GM19035 (cell line): ENCODE measurements around the gene TNP2.

ENCODE experiments used
- ATAC-seq: cut with Tn5 transposase; IDR thresholded peaks from one replicate; pipeline ENCODE4 v1.9.1; 2021; ENCODE audit not compliant: unreplicated experiment

TNP2 gene

GRCh38 chr16:11277607-11278337 lies 8.6 kb upstream of the TNP2 start:
- no peak for ATAC-seq

GRCh38 chr16:11276896-11277593 lies 7.9 kb upstream of the TNP2 start:
- ATAC-seq = no peak

GRCh38 chr16:11276143-11276895 lies 7.2 kb upstream of the TNP2 start, which contains the start of gene PRM2:
TSS of gene PRM2 (minus strand) at chr16:11276480. CDS start at chr16:11276370, 110 bp downstream.
- no peak for ATAC-seq

DNA sequence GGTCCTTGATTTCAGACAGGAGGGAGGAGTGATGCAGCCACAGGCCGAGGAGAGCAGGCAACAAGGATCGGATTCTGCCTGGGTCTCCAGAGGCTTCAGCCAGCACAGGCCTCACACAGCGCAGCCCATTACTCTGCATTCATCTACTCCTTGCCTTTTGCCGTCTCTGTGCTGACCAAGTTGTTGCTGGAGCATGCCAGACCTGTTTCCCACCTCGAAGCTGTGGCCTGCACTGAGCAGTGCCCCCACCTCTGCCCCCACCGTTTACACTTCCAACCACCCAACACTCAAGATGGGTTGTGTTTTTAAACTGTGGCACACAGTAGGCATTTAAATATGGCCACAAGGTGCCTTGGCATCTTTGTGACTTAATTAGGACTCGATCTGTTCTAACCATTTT lies 5.8 kb upstream of the TNP2 start:
- no peak for ATAC-seq

DNA sequence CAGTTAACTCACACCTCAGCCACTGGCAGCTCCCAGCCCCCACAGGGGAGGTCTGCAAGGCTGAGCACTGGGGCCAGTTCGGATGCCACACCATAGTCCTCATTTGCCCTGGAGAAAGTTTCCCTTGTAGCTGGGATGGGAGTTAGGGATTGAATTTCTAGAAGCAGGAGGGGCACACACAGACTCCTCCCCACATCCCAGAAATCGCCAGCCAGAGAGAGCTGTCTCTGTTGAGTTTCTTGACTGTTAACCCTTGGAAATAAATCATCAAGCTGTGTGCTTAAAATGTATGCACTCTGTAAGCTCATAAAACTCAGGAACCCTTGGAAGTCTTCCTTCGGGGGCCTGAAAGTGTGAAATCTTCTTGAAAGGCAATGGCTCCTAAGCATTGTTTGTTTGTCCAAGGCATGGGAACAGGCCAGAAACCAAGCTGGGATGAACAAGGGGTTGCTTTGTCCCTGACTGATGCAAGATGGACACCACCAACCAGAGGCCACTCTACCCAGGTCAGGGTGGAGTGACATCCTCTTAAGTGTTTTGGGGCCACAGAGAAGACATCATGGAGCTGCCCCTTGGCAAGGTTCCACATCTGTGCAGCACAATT lies 4.7 kb upstream of the TNP2 start:
- ATAC-seq = no peak

GRCh38 chr16:11272921-11273720 lies 4.0 kb upstream of the TNP2 start, which contains the start of gene PRM3:
TSS of gene PRM3 (minus strand) at chr16:11273629. CDS start at chr16:11273595, 34 bp downstream.
- no peak for ATAC-seq

GRCh38 chr16:11272484-11272883 lies 3.4 kb upstream of the TNP2 start:
- no peak for ATAC-seq

DNA sequence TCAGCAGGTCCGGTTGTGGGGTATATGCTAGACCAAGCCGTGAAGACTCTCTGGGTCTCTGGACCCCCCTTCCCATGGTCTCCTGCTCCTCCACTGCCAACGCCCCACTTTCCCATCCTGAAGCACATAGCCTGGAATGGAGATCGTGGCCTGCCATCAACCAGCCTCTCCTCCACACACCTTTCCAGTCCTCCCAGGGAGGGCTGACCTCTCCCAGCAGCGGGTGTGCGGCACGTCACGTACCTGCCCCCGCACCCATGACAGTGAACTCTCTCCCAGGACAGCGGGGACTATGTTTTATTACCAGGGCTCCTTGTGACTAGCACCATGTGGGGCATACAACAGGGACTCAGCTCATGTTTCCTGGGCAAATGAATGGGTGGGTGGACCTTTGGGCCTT lies 2.5 kb upstream of the TNP2 start:
- no peak for ATAC-seq

- no peak for ATAC-seq
Observed at GRCh38 chr16:11270602-11271162, 1.6 kb upstream of the TNP2 start.

DNA sequence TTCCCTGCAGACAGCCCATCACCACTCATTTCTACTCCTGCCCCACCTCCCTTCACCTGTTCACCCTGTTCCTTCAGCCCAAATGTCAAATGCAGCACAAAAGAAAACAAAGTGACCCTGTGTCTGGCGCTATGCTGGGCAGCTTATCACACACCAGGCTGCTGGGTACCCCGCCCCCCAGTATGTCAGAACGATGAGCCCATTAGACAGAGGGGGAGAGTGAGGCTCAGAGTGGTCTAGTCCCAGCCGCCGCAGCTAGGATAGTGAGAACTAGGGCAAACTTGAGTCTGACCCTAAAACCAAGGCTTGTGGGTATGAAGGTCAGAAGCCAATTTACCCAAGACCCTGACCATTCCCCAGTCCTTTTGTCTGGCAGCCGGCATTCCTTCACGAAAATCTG lies 4.0 kb downstream of the TNP2 start:
- no peak for ATAC-seq

DNA sequence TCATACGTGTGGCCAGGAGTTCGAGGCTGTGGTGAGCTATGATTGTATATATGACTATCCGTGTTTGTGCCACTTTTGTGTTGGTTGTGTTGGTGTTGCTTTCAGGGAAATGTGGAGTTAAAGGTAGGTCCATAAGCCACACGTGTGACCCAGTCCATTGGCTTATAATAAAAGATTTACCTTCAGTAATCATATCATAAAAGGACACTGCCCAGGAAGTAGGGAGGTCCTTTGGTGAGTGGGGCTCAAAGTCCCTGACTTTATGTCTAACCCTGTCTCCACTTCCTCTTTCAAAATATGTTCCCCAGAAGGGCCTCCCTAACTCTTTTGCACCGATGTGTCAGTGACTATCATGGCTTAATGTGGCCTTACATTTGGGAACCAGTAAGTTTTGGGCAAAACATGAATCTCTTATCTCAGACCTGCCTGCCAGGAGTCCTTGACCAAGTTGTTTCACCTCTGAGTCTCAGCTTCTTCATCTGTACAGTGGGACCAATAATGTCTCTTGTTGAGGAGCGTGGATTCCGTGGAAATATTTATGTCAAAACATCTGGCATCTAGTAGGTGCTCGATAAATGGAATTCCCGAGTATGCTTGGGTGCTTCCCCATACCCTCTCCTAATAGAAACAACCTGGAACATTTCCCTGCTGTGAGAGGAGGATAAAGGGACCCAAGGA lies 4.8 kb downstream of the TNP2 start:
- ATAC-seq = no peak

GRCh38 chr16:11263737-11264136 lies 5.4 kb downstream of the TNP2 start:
- ATAC-seq = no peak

- no peak for ATAC-seq
Observed at GRCh38 chr16:11262915-11263314, 6.2 kb downstream of the TNP2 start.

- no peak for ATAC-seq
Observed at GRCh38 chr16:11260596-11260966, 8.5 kb downstream of the TNP2 start.

DNA sequence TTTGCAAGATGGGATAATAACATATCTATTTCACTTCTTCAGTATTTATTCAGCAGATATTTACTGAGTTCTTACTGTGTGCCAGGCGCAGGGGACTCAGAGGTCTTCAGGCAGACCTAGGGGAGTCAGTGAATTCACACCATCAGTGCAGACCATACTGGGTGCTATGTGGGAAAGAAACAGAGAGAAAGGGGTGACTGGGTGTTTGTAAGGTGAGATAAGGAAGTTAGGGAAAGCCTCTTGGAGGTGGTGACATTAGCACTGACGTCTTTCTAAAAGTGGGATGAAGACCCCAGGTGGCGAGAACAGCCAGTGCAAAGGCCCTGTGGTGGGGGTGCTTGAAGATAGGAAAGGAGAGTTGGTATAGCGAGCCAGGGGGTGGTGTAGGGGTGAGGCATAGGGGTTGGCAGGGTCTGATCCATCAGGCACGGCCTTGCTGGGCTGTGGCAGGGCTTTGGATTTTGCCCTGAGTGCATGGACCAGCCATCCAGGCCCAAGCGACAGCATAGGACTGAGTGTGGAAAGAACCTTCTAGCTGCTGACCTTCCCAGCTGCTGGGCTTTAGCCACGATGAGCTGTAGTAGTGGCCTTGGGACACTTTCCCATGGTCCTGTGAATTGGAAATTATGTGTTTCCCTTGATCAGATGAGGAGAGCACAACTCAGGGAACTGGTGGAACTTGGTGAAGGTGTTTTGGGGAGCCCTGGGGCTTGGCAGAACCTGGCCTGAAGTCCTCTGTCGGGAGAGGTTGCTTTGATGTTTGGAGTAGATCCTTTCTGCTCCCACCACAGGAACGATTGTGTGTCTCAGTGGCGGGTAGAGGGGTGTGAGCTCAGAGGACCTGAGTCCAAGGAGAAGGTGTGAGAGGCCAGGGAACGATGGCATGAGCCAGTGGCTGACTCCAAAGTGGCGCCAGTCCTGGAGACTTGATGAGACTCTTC lies 9.2 kb downstream of the TNP2 start:
- no peak for ATAC-seq

DNA sequence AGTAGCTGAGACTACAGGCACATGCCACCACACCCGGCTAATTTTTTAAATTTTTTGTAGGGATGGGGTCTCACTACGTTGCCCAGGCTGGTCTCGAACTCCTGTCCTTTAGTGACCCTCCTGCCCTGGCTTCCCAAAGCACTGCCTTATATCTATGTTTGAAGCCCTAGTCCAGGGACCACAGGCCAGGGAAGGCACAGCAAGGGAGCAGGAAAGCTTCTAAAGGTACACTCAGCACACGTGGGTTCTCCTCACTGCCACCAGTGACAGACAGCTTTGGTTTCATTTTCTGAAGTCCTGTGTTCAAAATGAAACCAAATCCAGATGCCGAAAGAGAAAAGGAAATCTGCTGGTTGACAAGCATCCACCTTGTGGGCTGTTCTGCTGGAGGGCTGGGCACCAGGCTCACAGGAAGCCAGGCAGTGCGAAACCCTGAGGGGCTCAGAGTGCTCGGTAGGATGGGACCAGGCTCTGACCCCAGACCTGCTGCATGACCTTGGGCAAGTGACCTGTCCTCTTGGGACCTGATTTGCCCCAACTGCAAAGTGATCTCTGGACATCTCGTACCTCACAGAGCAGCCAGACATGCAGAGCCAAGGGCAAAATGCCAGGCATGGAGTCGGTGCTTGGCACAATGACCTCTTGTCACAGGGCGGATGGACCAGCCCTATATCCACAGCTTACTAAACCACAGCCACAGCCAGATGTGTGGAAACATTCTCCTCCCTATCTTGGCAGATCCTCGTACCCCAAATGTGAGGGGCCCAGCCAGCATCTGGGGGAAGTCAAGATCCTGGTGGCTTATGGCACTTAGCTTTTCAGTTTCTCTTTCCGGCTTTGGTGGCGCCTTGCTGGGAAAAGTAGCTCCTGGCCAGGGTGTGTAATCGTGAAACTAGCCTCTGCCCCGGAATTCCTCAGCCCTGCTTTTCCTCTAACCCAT lies 10.3 kb downstream of the TNP2 start:
- no peak for ATAC-seq

- ATAC-seq = no peak
Observed at GRCh38 chr16:11257131-11257938, 11.8 kb downstream of the TNP2 start.
